Thymus (tissue), 11 donors: ENCODE measurements around the gene CYP27A1. TPM values are rescaled to one million over a fixed set of nuclear protein-coding genes. Genes with fewer than 3 reads are reported as not detected.

Experiments used
- DNase-seq, 9 donors: peaks; one replicate each; pipeline ENCODE4 v3.0.0-alpha.2; 2013; ENCODE audit warnings: low spot score in 9 of 9, low read depth in 6 of 9, missing footprints in 1 of 9
- H3K27ac ChIP-seq, 2 donors: one replicate each; pipeline ENCODE4 v1.5.1; 2013; ENCODE audit warnings: control low read depth in 1 of 2, low read depth in 1 of 2, low read length in 1 of 2, mild to moderate bottlenecking in 1 of 2, moderate library complexity in 1 of 2
- H3K27me3 ChIP-seq, 2 donors: one replicate each; pipeline ENCODE4 v1.5.1; 2013; ENCODE audit warnings: low read length in 1 of 2; ENCODE audit not compliant: control insufficient read depth in 2 of 2, insufficient read depth in 1 of 2
- H3K36me3 ChIP-seq, 2 donors: one replicate each; pipeline ENCODE4 v1.5.1; 2013; ENCODE audit warnings: low read length in 1 of 2, mild to moderate bottlenecking in 1 of 2, moderate library complexity in 1 of 2; ENCODE audit not compliant: control insufficient read depth in 2 of 2, insufficient read depth in 2 of 2
- H3K4me1 ChIP-seq, 2 donors: one replicate each; pipeline ENCODE4 v1.5.1; 2013; ENCODE audit warnings: low read length in 2 of 2; ENCODE audit not compliant: control insufficient read depth in 2 of 2, insufficient read depth in 2 of 2
- H3K4me3 ChIP-seq, 2 donors: one replicate each; pipeline ENCODE4 v1.5.1; 2013; ENCODE audit warnings: low read length in 2 of 2, control low read depth in 1 of 2, mild to moderate bottlenecking in 1 of 2
- H3K9me3 ChIP-seq, 2 donors: one replicate each; pipeline ENCODE4 v1.5.1; 2013; ENCODE audit warnings: low read length in 1 of 2, mild to moderate bottlenecking in 1 of 2; ENCODE audit not compliant: control insufficient read depth in 2 of 2, insufficient read depth in 1 of 2
- WGBS: extraction: QIAGEN DNeasy Blood & Tissue Kit; methylation state at CpG from one replicate; pipeline ENCODE4 v1.1.7; 2013; 5-methylcytosine and 5-hydroxymethylcytosine counted together
- polyA plus RNA-seq: library from polyadenylated mRNA; stranded (reverse); fragments of 200-250 nt; gene quantifications from one replicate; pipeline ENCODE4 v1.2.3, GENCODE V29; 2013
- total RNA-seq: library from RNA; stranded (reverse); fragments of 120-200 nt; gene quantifications from one replicate; pipeline ENCODE4 v1.2.4, GENCODE V29; 2013
- donor health status: healthy.

CYP27A1 gene
- total and polyA plus RNA-seq, 2 donors: 21.9 to 24.7 TPM

GRCh38 chr2:218820746-218821369 lies 38.9 kb downstream of the CYP27A1 start:
- H3K36me3 ChIP-seq: no peaks in the 10 kb centered on the region
- H3K9me3 ChIP-seq: no peaks in the 10 kb centered on the region
- no peak overlapping the region for H3K27ac ChIP-seq
- no peak overlapping the region for H3K4me3 ChIP-seq
- H3K27me3 ChIP-seq: peaks cover 0 to 3% of the 10 kb centered on the region in 2 donors
- no peak for DNase-seq
- 95% methylated on average over 15 of the region's 15 CpGs for WGBS
- no peaks in the 10 kb centered on the region for H3K4me1 ChIP-seq

- Histone ChIP-seq H3K36me3 (no peaks in the 10 kb centered on the region), H3K4me1 (no peaks in the 10 kb centered on the region), H3K9me3 (no peaks in the 10 kb centered on the region), H3K4me3 (no peak overlapping the region), H3K27me3 (peaks cover 0 to 3% of the 10 kb centered on the region in 2 donors), H3K27ac (no peak overlapping the region)
- WGBS: 88% methylated on average over 9 of the region's 9 CpGs
- DNase-seq: no peak
These were observed 39.8 kb downstream of the CYP27A1 start for GRCh38 chr2:218821605-218822211.

DNA sequence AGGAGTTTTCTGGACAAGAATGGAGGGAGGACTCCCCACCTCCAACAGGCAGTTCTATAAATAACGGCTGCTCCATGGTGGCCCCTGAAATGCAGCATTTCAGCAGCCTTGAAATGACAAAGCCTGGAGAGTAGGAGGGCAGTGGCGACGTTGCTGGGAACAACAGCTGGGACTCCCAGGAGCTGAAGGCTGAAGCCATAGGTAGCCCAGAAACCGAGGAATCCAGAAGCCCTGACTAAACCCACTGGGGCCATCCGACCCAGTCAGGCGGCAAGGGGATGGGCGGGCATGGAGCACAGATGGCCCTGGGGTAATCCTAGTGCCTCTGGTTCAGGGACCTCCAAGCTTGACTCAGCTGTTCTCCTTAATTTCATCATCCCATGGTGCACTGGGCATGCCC lies 40.7 kb downstream of the CYP27A1 start:
- no peaks in the 10 kb centered on the region for H3K27me3 ChIP-seq
- H3K4me3 ChIP-seq: no peak overlapping the region
- no peak overlapping the region for H3K27ac ChIP-seq
- no peak for DNase-seq
- 89% methylated on average over 7 of the region's 7 CpGs for WGBS
- H3K4me1 ChIP-seq: no peaks in the 10 kb centered on the region
- no peaks in the 10 kb centered on the region for H3K9me3 ChIP-seq
- H3K36me3 ChIP-seq: no peaks in the 10 kb centered on the region

- no peaks in the 10 kb centered on the region for H3K9me3 ChIP-seq
- 86% methylated on average over 9 of the region's 9 CpGs for WGBS
- no peak overlapping the region for H3K27ac ChIP-seq
- peaks cover 0 to 3% of the 10 kb centered on the region in 2 donors for H3K27me3 ChIP-seq
- no peaks in the 10 kb centered on the region for H3K4me1 ChIP-seq
- no peaks in the 10 kb centered on the region for H3K36me3 ChIP-seq
- DNase-seq: no peak
- H3K4me3 ChIP-seq: no peak overlapping the region
These were observed 41.4 kb downstream of the CYP27A1 start for GRCh38 chr2:218823196-218823855.

- Histone ChIP-seq H3K36me3 (no peaks in the 10 kb centered on the region), H3K9me3 (no peaks in the 10 kb centered on the region), H3K4me3 (no peak overlapping the region), H3K27ac (no peak overlapping the region), H3K27me3 (peaks cover 0 to 3% of the 10 kb centered on the region in 2 donors), H3K4me1 (no peaks in the 10 kb centered on the region)
- WGBS: 97% methylated on average over 7 of the region's 7 CpGs
- no peak for DNase-seq
These were observed 42.1 kb downstream of the CYP27A1 start for GRCh38 chr2:218824004-218824403.

GRCh38 chr2:218826791-218827190 lies 44.8 kb downstream of the CYP27A1 start:
- no peaks in the 10 kb centered on the region for H3K36me3 ChIP-seq
- no peak overlapping the region for H3K27ac ChIP-seq
- H3K4me3 ChIP-seq: no peak overlapping the region
- 96% methylated on average over 10 of the region's 10 CpGs for WGBS
- no peak for DNase-seq
- peaks cover 0 to 14% of the 10 kb centered on the region in 2 donors for H3K27me3 ChIP-seq
- H3K9me3 ChIP-seq: no peaks in the 10 kb centered on the region
- no peaks in the 10 kb centered on the region for H3K4me1 ChIP-seq

DNA sequence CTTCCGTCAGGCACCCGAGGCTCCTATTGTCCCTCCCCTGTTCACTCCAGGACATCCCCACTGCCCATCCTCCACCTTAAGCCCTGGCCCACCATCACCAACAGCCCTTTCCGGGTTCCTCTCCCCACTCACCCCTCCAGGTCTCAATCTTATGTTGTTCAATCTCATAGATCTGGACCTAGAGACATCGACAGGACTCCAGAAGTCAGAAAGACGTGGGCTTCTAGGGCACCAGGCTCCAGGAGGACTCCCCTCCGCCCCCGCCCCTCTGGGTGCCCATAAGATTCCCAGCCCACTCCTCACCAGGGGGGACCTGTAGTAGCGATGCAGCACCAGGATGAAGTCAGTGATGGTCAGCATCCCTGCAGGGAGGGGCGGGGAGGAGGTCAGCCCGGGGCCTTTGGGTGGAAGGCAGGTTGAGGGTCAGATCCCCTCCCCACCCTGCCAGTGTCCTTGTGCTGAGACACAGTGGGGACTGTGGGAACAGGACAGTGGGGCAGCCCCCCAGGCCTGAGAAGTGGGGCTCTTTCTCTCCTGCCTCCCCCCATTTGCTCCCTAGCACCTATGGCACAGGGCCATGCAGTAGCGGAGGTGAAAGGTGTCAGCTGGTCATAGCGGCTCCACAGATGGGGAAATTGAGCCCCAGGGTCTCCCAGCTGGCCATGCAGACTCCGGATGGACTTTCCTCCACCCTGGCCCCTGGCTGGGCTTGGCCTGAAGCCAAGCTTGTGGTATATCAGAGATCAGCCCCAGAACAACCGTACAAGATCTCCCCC lies 45.9 kb downstream of the CYP27A1 start:
- Histone ChIP-seq H3K36me3 (no peaks in the 10 kb centered on the region), H3K9me3 (no peaks in the 10 kb centered on the region), H3K27me3 (peaks cover 0 to 21% of the 10 kb centered on the region in 2 donors), H3K27ac (no peak overlapping the region), H3K4me1 (no peaks in the 10 kb centered on the region), H3K4me3 (no peak overlapping the region)
- no peak for DNase-seq
- WGBS: 78% methylated on average over 14 of the region's 14 CpGs

- Histone ChIP-seq H3K4me3 (no peak overlapping the region), H3K9me3 (no peaks in the 10 kb centered on the region), H3K36me3 (no peaks in the 10 kb centered on the region), H3K4me1 (no peaks in the 10 kb centered on the region), H3K27ac (no peak overlapping the region), H3K27me3 (peaks cover 0 to 21% of the 10 kb centered on the region in 2 donors)
- DNase-seq: no peak
- WGBS: 94% methylated on average over 4 of the region's 4 CpGs
These were observed 46.5 kb downstream of the CYP27A1 start for GRCh38 chr2:218828477-218828778.
